Measurements from ENCODE around the gene KRTAP10-6. TPM values are rescaled to one million over a fixed set of nuclear protein-coding genes. Genes with fewer than 3 reads are reported as not detected.
"Not testable (repeated sequence)": the region's sequence is repeated elsewhere in the genome, so short reads cannot be mapped to it uniquely, and the experiment has no call there.

Gene KRTAP10-6
- total RNA-seq, 1 experiment from 2014 or later = 0.39 TPM

DNA sequence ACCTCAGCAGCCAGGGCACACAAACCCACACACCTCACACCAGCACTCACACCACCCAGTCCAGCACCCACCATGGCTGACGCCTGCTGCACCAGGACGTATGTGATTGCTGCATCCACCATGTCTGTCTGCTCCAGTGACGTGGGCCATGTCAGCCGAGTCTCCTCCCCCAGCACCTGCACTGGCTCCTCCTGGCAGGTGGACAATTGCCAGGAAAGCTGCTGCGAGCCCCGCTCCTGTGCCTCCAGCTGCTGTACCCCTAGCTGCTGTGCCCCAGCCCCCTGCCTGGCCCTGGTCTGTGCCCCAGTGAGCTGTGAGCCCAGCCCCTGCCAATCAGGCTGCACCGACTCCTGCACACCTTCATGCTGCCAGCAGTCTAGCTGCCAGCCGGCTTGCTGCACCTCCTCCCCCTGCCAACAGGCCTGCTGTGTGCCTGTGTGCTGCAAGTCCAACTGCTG is 19.8 kb upstream of the KRTAP10-6 start, which contains the start of gene KRTAP10-8:
Gene KRTAP10-8, plus strand, starts transcription at position 51 of the 458 bp plus-strand sequence. Its CDS starts 22 bp downstream, at position 73.
- Histone ChIP-seq H3K27ac (ENCODE audit: low read depth, low read length, poor library complexity, severe bottlenecking) (no peak within 1 kb of the TSS), H3K9me3 (ENCODE audit: low read depth, low read length, poor library complexity, severe bottlenecking) (peaks cover 25% of the 10 kb centered on the region), H3K4me3 (ENCODE audit: low read depth, low read length, poor library complexity, severe bottlenecking) (no peak within 1 kb of the TSS), H3K27me3 (replicated peaks; ENCODE audit: insufficient read depth, low read depth, low read length, poor library complexity) (no peaks in the 10 kb centered on the region), H3K4me1 (ENCODE audit: insufficient read depth, low read length, poor library complexity, severe bottlenecking) (no peaks in the 10 kb centered on the region), H3K36me3 (ENCODE audit: insufficient read depth, low read length, poor library complexity, severe bottlenecking) (no peaks in the 10 kb centered on the region)
- BruUV-seq (replicated peaks) = no TSS peak
- ChIA-PET CTCF (no interaction called here), POLR2A (ENCODE audit: low non-redundant PET) (no interaction called here)
- intact Hi-C loops (cut with micrococcal nuclease; ENCODE audit: unreplicated experiment) = no loop called here
- TF ChIP-seq, protein P1, sequence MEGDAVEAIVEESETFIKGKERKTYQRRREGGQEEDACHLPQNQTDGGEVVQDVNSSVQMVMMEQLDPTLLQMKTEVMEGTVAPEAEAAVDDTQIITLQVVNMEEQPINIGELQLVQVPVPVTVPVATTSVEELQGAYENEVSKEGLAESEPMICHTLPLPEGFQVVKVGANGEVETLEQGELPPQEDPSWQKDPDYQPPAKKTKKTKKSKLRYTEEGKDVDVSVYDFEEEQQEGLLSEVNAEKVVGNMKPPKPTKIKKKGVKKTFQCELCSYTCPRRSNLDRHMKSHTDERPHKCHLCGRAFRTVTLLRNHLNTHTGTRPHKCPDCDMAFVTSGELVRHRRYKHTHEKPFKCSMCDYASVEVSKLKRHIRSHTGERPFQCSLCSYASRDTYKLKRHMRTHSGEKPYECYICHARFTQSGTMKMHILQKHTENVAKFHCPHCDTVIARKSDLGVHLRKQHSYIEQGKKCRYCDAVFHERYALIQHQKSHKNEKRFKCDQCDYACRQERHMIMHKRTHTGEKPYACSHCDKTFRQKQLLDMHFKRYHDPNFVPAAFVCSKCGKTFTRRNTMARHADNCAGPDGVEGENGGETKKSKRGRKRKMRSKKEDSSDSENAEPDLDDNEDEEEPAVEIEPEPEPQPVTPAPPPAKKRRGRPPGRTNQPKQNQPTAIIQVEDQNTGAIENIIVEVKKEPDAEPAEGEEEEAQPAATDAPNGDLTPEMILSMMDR (conservative IDR thresholded peaks at IDR 0.05; ENCODE audit: low read depth, low read length) = no peak
- TF ChIP-seq EZH2 (IDR thresholded peaks at IDR 0.05; ENCODE audit: borderline replicate concordance, low read depth, low read length, poor library complexity, severe bottlenecking) = no peak
- no peak for DNase-seq (ENCODE audit: low spot score)

- CTCF ChIA-PET = no interaction called here
- no peak for DNase-seq (ENCODE audit: low spot score)
These were observed 19.2 kb upstream of the KRTAP10-6 start for GRCh38 chr21:44611551-44611950.

GRCh38 chr21:44610157-44610843 is 18.0 kb upstream of the KRTAP10-6 start:
- BruUV-seq (replicated peaks); H3K36me3 ChIP-seq (ENCODE audit: insufficient read depth, low read length, poor library complexity, severe bottlenecking); CTCF ChIA-PET; H3K4me3 ChIP-seq (ENCODE audit: low read depth, low read length, poor library complexity, severe bottlenecking); DNase-seq (ENCODE audit: low spot score); intact Hi-C loops (cut with micrococcal nuclease; ENCODE audit: unreplicated experiment); H3K4me1 ChIP-seq (ENCODE audit: insufficient read depth, low read length, poor library complexity, severe bottlenecking); POLR2A ChIA-PET (ENCODE audit: low non-redundant PET); H3K27ac ChIP-seq (ENCODE audit: low read depth, low read length, poor library complexity, severe bottlenecking); H3K27me3 ChIP-seq (replicated peaks; ENCODE audit: insufficient read depth, low read depth, low read length, poor library complexity): not testable (repeated sequence)
- H3K9me3 ChIP-seq (ENCODE audit: low read depth, low read length, poor library complexity, severe bottlenecking) = peaks cover 25% of the 10 kb centered on the region

More at GRCh38 chr21:44611551-44611950, 19.2 kb upstream of the KRTAP10-6 start:
- TF ChIP-seq EZH2 (IDR thresholded peaks at IDR 0.05; ENCODE audit: borderline replicate concordance, low read depth, low read length, poor library complexity, severe bottlenecking) = no peak
- TF ChIP-seq, protein P1 (conservative IDR thresholded peaks at IDR 0.05; ENCODE audit: low read depth, low read length) = no peak
- no peak overlapping the region for H3K4me3 ChIP-seq (ENCODE audit: low read depth, low read length, poor library complexity, severe bottlenecking)
- H3K36me3 ChIP-seq (ENCODE audit: insufficient read depth, low read length, poor library complexity, severe bottlenecking) = no peaks in the 10 kb centered on the region
- H3K27me3 ChIP-seq (replicated peaks; ENCODE audit: insufficient read depth, low read depth, low read length, poor library complexity) = no peaks in the 10 kb centered on the region
- no TSS peak for BruUV-seq (replicated peaks)
- POLR2A ChIA-PET (ENCODE audit: low non-redundant PET) = no interaction called here
- peaks cover 25% of the 10 kb centered on the region for H3K9me3 ChIP-seq (ENCODE audit: low read depth, low read length, poor library complexity, severe bottlenecking)
- no peak overlapping the region for H3K27ac ChIP-seq (ENCODE audit: low read depth, low read length, poor library complexity, severe bottlenecking)
- intact Hi-C loops (cut with micrococcal nuclease; ENCODE audit: unreplicated experiment) = no loop called here
- H3K4me1 ChIP-seq (ENCODE audit: insufficient read depth, low read length, poor library complexity, severe bottlenecking) = no peaks in the 10 kb centered on the region

- Histone ChIP-seq H3K27me3 (replicated peaks; ENCODE audit: insufficient read depth, low read depth, low read length, poor library complexity) (no peaks in the 10 kb centered on the region), H3K27ac (ENCODE audit: low read depth, low read length, poor library complexity, severe bottlenecking) (no peak overlapping the region), H3K9me3 (ENCODE audit: low read depth, low read length, poor library complexity, severe bottlenecking) (peaks cover 25% of the 10 kb centered on the region), H3K4me1 (ENCODE audit: insufficient read depth, low read length, poor library complexity, severe bottlenecking) (no peaks in the 10 kb centered on the region), H3K36me3 (ENCODE audit: insufficient read depth, low read length, poor library complexity, severe bottlenecking) (no peaks in the 10 kb centered on the region), H3K4me3 (ENCODE audit: low read depth, low read length, poor library complexity, severe bottlenecking) (no peak overlapping the region)
- no peak for TF ChIP-seq EZH2 (IDR thresholded peaks at IDR 0.05; ENCODE audit: borderline replicate concordance, low read depth, low read length, poor library complexity, severe bottlenecking)
- ChIA-PET CTCF (no interaction called here), POLR2A (ENCODE audit: low non-redundant PET) (no interaction called here)
- BruUV-seq (replicated peaks) = no TSS peak
- intact Hi-C loops (cut with micrococcal nuclease; ENCODE audit: unreplicated experiment) = loop anchor here (10.0 kb wide), 1 partner anchor 64 kb away; the partner anchor contains the start of gene KRTAP10-1
- no peak for DNase-seq (ENCODE audit: low spot score)
These were observed 16.9 kb upstream of the KRTAP10-6 start for GRCh38 chr21:44609193-44609592.
